Fibroblast of lung (primary cell): ENCODE results near the gene HIPK1. TPM values are rescaled to one million over a fixed set of nuclear protein-coding genes. Genes with fewer than 3 reads are reported as not detected.

Source experiments
- DNase-seq, 2 donors: peaks; one replicate each; pipeline versions ENCODE4 v3.0.0 to v3.0.0-alpha.2; 2010; ENCODE audit warnings: low read depth in 2 of 2
- H2AFZ ChIP-seq: 2 replicates; pipeline ENCODE4 v1.5.1; 2012; ENCODE audit warnings: low read length, control low read depth, inconsistent platforms
- H3K27ac ChIP-seq: 2 replicates; pipeline ENCODE4 v1.5.1; 2011; ENCODE audit warnings: low read length, control low read depth; ENCODE audit not compliant: insufficient read depth
- H3K27me3 ChIP-seq: 2 replicates; pipeline ENCODE4 v1.5.1; 2011; ENCODE audit warnings: mild to moderate bottlenecking, low read length; ENCODE audit not compliant: control insufficient read depth, insufficient read depth
- H3K36me3 ChIP-seq: 2 replicates; pipeline ENCODE4 v1.5.1; 2011; ENCODE audit warnings: low read length; ENCODE audit not compliant: control insufficient read depth, insufficient read depth
- H3K4me1 ChIP-seq: 2 replicates; pipeline ENCODE4 v1.5.1; 2011; ENCODE audit warnings: low read length; ENCODE audit not compliant: control insufficient read depth, insufficient read depth; ENCODE audit errors: extremely low read depth
- H3K4me2 ChIP-seq: 2 replicates; pipeline ENCODE4 v1.5.1; 2011; ENCODE audit warnings: low read length, control low read depth; ENCODE audit not compliant: insufficient read depth; ENCODE audit errors: extremely low read depth
- H3K4me3 ChIP-seq, 4 experiments: fragments of 200-600 bp in 1 of 4; sonication (generic) in 1 of 4; replicated peaks in 1 of 4; 2 replicates each; pipeline ENCODE4 v1.5.1; 2011 to 2016; ENCODE audit warnings: low read length in 4 of 4, low read depth in 3 of 4, mild to moderate bottlenecking in 3 of 4, control low read depth in 2 of 4, inconsistent platforms in 1 of 4, mixed read lengths in 1 of 4; ENCODE audit not compliant: insufficient read depth in 1 of 4; ENCODE audit errors: control extremely low read depth in 1 of 4
- H3K79me2 ChIP-seq: 2 replicates; pipeline ENCODE4 v1.5.1; 2012; ENCODE audit warnings: mild to moderate bottlenecking, low read length, inconsistent platforms; ENCODE audit not compliant: control insufficient read depth, insufficient read depth
- H3K9ac ChIP-seq: 2 replicates; pipeline ENCODE4 v1.5.1; 2011; ENCODE audit warnings: mild to moderate bottlenecking, low read length, control low read depth; ENCODE audit not compliant: insufficient read depth
- H3K9me3 ChIP-seq: 2 replicates; pipeline ENCODE4 v1.5.1; 2012; ENCODE audit warnings: low read depth, low read length; ENCODE audit not compliant: control insufficient read depth, insufficient read depth
- H4K20me1 ChIP-seq: 2 replicates; pipeline ENCODE4 v1.5.1; 2011; ENCODE audit warnings: low read length; ENCODE audit not compliant: control insufficient read depth, insufficient read depth; ENCODE audit errors: extremely low read depth
- EZH2 ChIP-seq: IDR thresholded peaks from 2 replicates; pipeline ENCODE4 v1.5.1; 2012; ENCODE audit warnings: low read length, control low read depth, mild to moderate bottlenecking; ENCODE audit errors: missing control alignments
- polyA plus RNA-seq, 2 donors: library from polyadenylated mRNA; depleted of rRNA in 1 of 2; stranded (reverse) in 1 of 2; unstranded in 1 of 2; fragments of >200 nt; gene quantifications; 2 replicates each; pipeline ENCODE4 v1.2.1, GENCODE V29; 2011 to 2012; ENCODE audit warnings: missing spikeins in 1 of 2
- total RNA-seq: library from RNA; depleted of rRNA; stranded (reverse); fragments of >200 nt; gene quantifications from 2 replicates; pipeline ENCODE4 v1.2.1, GENCODE V29; 2014
- TF ChIP-seq, protein P1 (sequence below), 2 donors: IDR thresholded peaks in 1 of 2; conservative IDR thresholded peaks in 1 of 2; 1 replicate in 1 of 2; 2 replicates in 1 of 2; pipeline ENCODE4 v1.5.1; 2011 to 2012; ENCODE audit warnings: low read length in 2 of 2, control low read depth in 1 of 2, inconsistent platforms in 1 of 2, low read depth in 1 of 2, mild to moderate bottlenecking in 1 of 2

The HIPK1 gene
- total and polyA plus RNA-seq, 2 donors (not counting 1 experiment from before 2014, with no cell fraction given) = 19.8 to 28.5 TPM

DNA sequence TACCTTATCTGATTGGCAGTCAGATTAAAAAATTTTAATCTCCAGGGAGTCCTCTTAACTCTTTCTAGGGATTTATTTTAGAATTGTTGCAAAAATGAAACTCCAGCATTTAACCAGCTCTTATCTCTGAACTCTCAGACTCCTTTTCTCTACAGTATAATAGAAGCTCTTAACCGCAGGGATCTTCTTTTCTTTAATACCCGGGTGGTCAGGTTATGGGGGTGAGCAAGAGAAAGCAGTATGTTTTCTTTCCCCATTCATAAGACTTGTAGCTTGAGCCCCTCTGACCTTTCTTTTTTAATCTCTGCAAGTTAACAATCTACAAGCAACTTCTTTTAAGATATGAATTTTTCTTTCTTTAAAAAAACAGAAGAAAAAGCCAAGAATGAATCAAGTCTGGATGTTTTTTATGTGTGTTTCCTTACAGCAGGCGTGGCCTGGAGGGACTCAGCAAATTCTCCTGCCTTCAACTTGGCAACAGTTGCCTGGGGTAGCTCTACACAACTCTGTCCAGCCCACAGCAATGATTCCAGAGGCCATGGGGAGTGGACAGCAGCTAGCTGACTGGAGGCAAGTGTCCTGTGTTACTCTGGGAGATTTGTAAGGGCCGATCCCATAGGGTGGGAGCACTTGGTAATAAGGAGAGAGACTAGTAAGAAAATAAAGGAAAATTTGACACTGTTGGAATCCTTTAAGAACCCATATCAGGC lies 36.7 kb downstream of the HIPK1 start:
- H3K36me3 ChIP-seq = peaks cover 17% of the 10 kb centered on the region
- no peaks in the 10 kb centered on the region for H3K79me2 ChIP-seq
- no peak overlapping the region for H2AFZ ChIP-seq
- peak in 1 of 2 donors; percentile 33 for DNase-seq
- TF ChIP-seq EZH2 = no peak
- TF ChIP-seq, protein P1, sequence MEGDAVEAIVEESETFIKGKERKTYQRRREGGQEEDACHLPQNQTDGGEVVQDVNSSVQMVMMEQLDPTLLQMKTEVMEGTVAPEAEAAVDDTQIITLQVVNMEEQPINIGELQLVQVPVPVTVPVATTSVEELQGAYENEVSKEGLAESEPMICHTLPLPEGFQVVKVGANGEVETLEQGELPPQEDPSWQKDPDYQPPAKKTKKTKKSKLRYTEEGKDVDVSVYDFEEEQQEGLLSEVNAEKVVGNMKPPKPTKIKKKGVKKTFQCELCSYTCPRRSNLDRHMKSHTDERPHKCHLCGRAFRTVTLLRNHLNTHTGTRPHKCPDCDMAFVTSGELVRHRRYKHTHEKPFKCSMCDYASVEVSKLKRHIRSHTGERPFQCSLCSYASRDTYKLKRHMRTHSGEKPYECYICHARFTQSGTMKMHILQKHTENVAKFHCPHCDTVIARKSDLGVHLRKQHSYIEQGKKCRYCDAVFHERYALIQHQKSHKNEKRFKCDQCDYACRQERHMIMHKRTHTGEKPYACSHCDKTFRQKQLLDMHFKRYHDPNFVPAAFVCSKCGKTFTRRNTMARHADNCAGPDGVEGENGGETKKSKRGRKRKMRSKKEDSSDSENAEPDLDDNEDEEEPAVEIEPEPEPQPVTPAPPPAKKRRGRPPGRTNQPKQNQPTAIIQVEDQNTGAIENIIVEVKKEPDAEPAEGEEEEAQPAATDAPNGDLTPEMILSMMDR (conservative IDR thresholded peaks at IDR 0.05 in 1 of 2, IDR thresholded peaks at IDR 0.05 in 1 of 2; ENCODE audit: low read depth in 1 of 2, low read length in 2 of 2) = no peak
- H3K27me3 ChIP-seq = no peaks in the 10 kb centered on the region
- no peaks in the 10 kb centered on the region for H3K9me3 ChIP-seq
- no peak overlapping the region for H3K27ac ChIP-seq
- no peaks in the 10 kb centered on the region for H4K20me1 ChIP-seq
- no peaks in the 10 kb centered on the region for H3K4me1 ChIP-seq
- H3K9ac ChIP-seq = no peak overlapping the region
- no peak overlapping the region for H3K4me2 ChIP-seq
- H3K4me3 ChIP-seq = no peak overlapping the region

- Histone ChIP-seq H4K20me1 (no peaks in the 10 kb centered on the region), H3K4me3 (no peak overlapping the region), H3K4me2 (no peak overlapping the region), H3K36me3 (peaks cover 14% of the 10 kb centered on the region), H3K27me3 (no peaks in the 10 kb centered on the region), H2AFZ (no peak overlapping the region), H3K9ac (no peak overlapping the region), H3K9me3 (no peaks in the 10 kb centered on the region), H3K27ac (no peak overlapping the region), H3K79me2 (no peaks in the 10 kb centered on the region), H3K4me1 (peaks cover 8% of the 10 kb centered on the region)
- no peak for DNase-seq
- TF ChIP-seq EZH2 = no peak
- TF ChIP-seq, protein P1 (conservative IDR thresholded peaks at IDR 0.05 in 1 of 2, IDR thresholded peaks at IDR 0.05 in 1 of 2; ENCODE audit: low read depth in 1 of 2, low read length in 2 of 2) = no peak
These were observed 43.8 kb downstream of the HIPK1 start for GRCh38 chr1:113972954-113973353.

GRCh38 chr1:113975211-113975895 lies 46.2 kb downstream of the HIPK1 start:
- DNase-seq = peak in 1 of 2 donors; percentile 61
- Histone ChIP-seq H3K4me3 (no peak overlapping the region), H2AFZ (no peak overlapping the region), H3K27me3 (no peaks in the 10 kb centered on the region), H3K4me2 (no peak overlapping the region), H3K27ac (no peak overlapping the region), H3K79me2 (peaks cover 4% of the 10 kb centered on the region), H3K9me3 (no peaks in the 10 kb centered on the region), H3K4me1 (peaks cover 9% of the 10 kb centered on the region), H4K20me1 (no peaks in the 10 kb centered on the region), H3K36me3 (peaks cover 9% of the 10 kb centered on the region), H3K9ac (no peak overlapping the region)
- TF ChIP-seq, protein P1 (conservative IDR thresholded peaks at IDR 0.05 in 1 of 2, IDR thresholded peaks at IDR 0.05 in 1 of 2; ENCODE audit: low read depth in 1 of 2, low read length in 2 of 2) = no peak
- TF ChIP-seq EZH2 = no peak
